Stimulated activated CD4-positive, alpha-beta T cell treated with anti-CD3 and anti-CD28 coated beads, Interleukin-12 subunit alpha, Interleukin-12 subunit beta, amount 100 ng/mL, for 4 hours (primary cell): ENCODE results near the gene KPTN.
A peak's percentile ranks its signal among the peaks of the same experiment; 100 is the strongest.

ENCODE experiments used
- DNase-seq: peaks from one replicate; pipeline ENCODE4 v3.0.0-alpha.2; 2020

KPTN gene

GRCh38 chr19:47483800-47484690 is at the start of gene KPTN:
Gene KPTN, minus strand, starts transcription at chr19:47484219. Its CDS starts 59 bp downstream, at chr19:47484160.
- DNase-seq = peak; percentile 85

GRCh38 chr19:47531640-47532387 is 47.8 kb upstream of the KPTN start:
- no peak for DNase-seq

GRCh38 chr19:47529018-47529742 is 45.2 kb upstream of the KPTN start:
- DNase-seq = no peak

DNA sequence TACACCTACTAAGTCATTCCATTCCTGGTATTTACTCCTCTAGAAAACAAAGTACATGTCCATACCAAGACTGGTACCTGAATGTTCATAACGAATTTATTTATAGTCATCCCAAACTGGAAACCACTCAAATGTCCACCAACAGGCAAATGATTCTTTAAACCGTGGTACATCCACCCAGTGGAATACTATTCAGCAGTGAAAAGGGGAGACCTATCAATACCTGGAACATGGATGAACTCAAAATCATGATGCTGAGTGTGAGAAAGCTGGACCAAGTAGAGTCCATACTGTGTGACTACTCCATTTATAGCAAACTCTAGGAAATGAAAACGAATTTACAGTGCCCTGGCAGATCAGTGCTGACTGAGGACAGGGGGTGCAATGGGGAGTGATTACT is 42.8 kb upstream of the KPTN start:
- DNase-seq = no peak

GRCh38 chr19:47523473-47523872 is 39.5 kb upstream of the KPTN start:
- DNase-seq = no peak

DNA sequence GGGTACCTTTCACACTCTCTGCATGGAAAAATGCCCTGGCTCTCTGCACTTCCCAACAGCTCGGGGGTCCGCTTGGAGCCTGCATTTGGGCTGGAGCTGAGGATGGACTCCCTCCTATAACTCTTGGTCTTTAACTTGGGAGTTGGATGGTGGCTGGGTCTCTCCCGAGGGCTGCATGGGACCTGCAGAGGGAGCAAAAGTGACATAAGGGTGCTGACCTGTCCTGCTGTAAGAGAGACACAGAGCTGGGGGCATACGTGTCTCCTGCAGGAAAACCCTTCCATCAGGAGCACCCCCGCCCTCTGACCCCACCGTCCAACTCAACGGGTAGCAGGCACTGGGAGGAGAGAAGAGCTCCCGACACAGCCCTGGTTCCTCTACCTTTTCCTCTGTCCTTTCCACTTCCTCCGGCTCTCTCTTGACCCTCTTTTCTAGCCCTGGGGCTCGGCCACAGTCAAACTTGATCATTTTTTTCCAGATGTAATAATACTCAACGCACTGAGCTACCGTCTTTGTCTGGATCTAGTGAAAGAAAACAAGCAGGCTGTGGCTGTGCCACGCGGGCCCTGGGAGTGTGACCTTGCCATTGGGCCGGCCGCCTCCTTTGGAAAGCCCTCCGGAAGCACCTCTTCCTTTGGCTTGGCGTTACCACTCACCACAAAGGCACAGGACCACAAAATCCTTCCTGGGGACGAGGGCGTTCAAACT is 37.6 kb upstream of the KPTN start:
- no peak for DNase-seq

DNA sequence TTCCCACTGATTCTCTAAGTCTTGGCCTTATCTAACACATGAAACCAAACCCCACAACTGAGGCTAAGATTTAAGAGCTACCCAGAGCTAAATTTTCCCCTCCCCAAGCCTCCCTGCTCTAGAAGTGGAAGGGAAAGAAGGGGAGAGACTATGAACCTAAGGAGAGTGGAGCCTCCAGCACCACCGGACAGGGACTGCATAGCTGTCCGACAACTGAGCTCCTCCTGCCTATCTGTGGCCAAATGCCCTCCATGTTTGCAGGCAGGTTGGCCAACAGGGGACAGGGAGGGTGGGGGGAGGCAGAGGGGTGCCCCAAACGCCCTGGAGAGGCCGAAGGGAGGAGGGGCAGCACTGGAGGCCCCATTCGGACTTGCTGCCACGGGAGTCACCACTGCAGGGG is 36.8 kb upstream of the KPTN start:
- no peak for DNase-seq

GRCh38 chr19:47520343-47520806 is 36.4 kb upstream of the KPTN start:
- no peak for DNase-seq

- DNase-seq = no peak
Measured at GRCh38 chr19:47518854-47519253, 34.8 kb upstream of the KPTN start.

GRCh38 chr19:47518139-47518538 is 34.1 kb upstream of the KPTN start:
- DNase-seq = peak; percentile 15

DNA sequence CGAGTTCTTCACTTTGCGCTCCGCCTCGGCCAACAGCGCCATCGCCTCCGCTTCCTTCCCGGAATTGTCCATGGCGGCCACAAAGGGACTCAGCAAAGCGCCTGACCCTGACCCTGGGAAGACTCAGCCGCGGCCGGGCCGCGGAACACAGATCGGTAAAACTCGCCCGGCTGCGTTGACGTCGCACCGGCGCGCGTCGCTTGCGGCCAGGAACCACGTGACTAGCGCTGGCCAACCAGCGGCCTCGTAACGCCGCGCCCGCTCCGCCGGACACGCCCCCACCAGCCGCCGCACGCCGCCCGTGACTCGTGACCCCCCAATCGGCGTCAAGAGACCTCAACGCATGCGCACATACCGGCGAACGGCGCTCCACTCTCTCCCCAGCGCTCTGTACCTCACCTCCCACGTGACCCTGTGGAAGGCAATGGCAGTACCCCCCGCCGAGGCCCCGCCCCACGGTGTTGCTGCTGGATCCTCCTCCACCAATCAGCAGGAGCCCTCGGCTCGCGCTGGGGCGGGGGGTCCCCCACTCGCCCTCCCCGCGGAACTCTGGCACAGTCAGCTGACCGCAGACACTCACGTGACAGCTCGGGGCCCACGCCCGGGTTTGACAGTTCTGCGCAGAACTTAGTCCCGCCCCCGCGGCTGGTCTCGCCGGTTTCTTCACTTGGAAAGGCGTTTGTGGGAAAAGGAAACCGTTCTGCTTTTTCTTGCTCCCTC is 31.0 kb upstream of the KPTN start, which contains the start of gene NAPA:
Gene NAPA (minus strand): TSS at position 195 of the 720 bp plus-strand sequence. CDS start 123 bp downstream, at position 72.
- DNase-seq = peak; percentile 100

DNA sequence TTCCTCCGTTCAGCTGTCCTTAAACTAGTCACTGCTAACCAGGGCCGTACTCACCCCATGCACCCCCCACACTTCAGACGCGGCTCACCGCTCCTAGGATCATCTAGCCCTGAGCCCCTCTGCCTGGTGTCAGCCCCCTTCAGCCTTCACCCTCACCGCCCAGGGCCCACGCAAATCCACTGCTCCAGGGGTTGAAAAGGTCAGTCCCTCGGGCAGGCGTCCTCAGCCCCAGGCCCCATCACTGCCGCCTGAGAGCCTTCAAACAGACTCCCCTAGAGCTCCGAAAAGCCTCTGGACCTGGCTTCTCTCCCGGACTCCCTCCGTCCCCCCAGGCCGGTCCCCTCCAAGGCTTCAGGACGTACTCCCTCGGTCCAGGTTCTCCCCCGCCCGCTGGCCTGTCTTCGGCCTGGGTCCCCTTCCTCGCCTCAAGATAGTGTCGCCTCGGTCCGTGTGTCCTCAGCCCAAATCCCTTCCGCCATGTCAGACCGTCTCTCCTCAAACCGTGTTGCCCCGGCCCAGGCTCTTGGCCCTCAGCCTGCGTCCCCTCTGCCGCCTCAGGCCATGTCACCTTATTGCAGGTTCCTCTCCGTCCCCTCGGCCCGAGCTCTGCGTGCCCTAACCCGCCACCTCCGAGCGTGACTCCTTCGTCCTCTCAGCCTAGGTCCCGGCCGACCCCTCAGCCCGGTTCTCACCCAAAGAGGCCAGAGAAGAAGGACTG is 30.3 kb upstream of the KPTN start:
- no peak for DNase-seq

DNA sequence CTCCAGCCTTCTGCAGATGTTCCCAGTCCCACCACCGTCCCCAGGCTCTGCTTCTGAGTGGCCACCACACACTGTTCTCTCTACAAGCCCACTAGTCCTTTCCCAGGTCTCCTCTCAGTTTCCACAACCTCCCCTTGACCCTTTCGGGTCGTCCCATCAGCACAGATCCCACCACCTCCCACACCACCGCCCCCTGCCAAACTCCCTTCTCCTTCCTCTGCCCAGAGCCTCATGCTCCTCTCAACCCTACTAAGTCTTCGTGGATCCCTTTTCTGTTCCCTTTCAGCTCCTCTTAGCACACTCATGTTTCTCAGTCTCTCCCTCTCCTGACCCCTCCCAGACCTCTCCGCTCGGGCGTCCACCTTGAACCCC is 28.9 kb upstream of the KPTN start:
- DNase-seq = no peak

- DNase-seq = no peak
Measured at GRCh38 chr19:47512183-47512947, 28.3 kb upstream of the KPTN start.

DNA sequence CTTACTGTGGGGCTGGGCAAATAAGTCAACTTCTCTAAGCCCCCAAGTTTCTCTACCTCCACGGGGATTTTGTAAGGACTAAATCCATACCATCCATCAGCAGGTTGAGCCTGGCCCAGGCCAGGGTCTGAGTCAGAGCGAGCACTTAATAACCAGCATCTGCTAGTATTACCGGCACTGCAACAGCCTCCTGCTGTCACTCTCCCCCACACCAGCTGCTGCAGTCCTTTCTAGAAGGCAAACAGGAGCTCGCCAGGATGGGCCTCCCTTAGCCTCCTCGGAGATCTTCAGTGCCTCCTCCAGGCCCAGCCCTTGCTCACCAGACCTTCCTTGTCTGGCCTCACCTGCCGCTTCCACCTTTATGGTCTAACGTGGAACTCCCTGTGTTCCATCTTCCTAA is 27.7 kb upstream of the KPTN start:
- DNase-seq = no peak

GRCh38 chr19:47511128-47511517 is 27.1 kb upstream of the KPTN start:
- DNase-seq = no peak

DNA sequence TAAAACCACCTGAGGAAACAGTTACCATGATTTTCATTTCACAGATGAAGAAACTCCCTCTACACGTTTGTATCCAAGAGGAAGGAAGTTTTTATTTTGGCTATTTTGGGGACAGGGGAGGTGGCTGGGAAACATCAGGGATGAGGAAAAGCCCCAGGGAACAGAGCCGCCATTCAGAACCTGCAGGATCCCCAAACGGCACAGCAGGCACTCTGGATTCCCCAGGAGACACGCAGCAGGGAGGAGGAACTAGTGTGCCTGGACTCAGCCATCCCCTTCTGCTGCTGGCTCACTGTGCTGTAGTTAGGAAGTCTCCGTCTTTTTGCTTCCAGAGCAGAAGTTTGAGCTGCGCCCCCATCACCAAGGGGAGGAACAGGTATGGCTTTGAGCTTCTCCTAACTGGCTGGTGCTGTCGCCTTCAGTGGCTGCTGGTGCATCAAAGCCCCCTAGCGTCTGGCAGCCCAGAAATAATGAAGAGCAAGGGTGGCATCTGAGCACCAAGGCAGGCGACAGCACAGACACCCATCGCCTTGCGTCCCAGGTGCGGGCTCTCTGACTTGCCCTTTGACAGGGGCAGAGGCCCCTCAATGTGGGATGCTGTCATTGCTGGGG is 26.6 kb upstream of the KPTN start:
- no peak for DNase-seq

- DNase-seq = no peak
Measured at GRCh38 chr19:47509973-47510372, 26.0 kb upstream of the KPTN start.

DNA sequence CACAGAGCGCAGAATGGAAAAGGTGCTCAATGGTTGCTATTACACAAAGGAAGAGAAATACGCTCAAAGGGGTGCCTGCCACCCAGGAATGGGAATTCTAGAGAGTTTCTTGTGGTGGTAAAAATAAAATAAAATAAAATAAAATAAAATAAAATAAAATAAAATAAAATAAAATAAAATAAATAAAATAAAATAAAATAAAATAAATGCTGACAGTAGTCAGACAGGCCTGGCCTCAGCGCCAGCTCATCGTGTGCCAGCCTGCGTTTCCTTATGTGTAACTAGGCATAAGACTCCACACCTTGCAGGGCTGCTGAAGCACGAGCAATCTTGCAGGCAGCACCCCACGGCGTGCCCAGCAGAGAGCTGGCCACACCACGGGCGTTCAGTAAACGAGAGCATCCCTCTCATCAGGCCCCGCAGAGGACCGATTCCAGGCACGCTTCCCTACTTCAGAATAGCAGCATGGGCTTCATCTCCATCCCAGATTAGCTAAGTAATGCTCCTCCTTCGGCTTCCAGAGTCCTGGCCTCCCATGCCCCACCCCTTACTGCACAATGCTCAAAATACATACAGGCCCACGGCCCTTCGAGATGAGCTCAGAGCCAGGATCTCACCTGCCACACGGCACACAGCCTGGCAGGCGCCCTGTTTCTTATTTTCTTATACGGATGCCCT is 25.3 kb upstream of the KPTN start:
- DNase-seq = no peak
